ENCODE results near the gene SLC2A13. TPM values are rescaled to one million over a fixed set of nuclear protein-coding genes. Genes with fewer than 3 reads are reported as not detected.

The SLC2A13 gene
- polyA plus RNA-seq, 1 donor (not counting 4 experiments of a cell fraction or from before 2014, with no cell fraction given), result 1.1 TPM

GRCh38 chr12:39804479-39804878 lies 301.4 kb downstream of the SLC2A13 start:
- H3K27me3 ChIP-seq (ENCODE audit: control insufficient read depth, extremely low read depth, insufficient read depth, low read length), result no peaks in the 10 kb centered on the region
- no peak for DNase-seq (ENCODE audit: low read depth, low spot score)
- H3K9me3 ChIP-seq (ENCODE audit: control insufficient read depth, low read depth, low read length), result no peaks in the 10 kb centered on the region
- dilution Hi-C loops (cut with MboI; ENCODE audit: extremely low pct_ligation_motif_present, low sequenced_read_pairs), result no loop called here
- H3K4me2 ChIP-seq (ENCODE audit: control insufficient read depth, extremely low read depth, insufficient read depth, low read depth, low read length), result no peak overlapping the region
- H2AFZ ChIP-seq (ENCODE audit: control insufficient read depth, low read length), result no peak overlapping the region
- H4K20me1 ChIP-seq (ENCODE audit: control insufficient read depth, extremely low read depth, insufficient read depth, low read length), result no peaks in the 10 kb centered on the region
- H3K4me1 ChIP-seq (ENCODE audit: control insufficient read depth, extremely low read depth, insufficient read depth, low read length), result no peaks in the 10 kb centered on the region
- no peak overlapping the region for H3K9ac ChIP-seq (ENCODE audit: control insufficient read depth, extremely low read depth, insufficient read depth, low read length)
- H3K79me2 ChIP-seq (ENCODE audit: control insufficient read depth, insufficient read depth, low read length), result no peaks in the 10 kb centered on the region
- H3K36me3 ChIP-seq (ENCODE audit: control insufficient read depth in 2 of 2, extremely low read depth in 1 of 2, insufficient read depth in 2 of 2, low read length in 2 of 2), result no peaks in the 10 kb centered on the region
- H3K27ac ChIP-seq (ENCODE audit: control insufficient read depth, insufficient read depth, low read length), result no peak overlapping the region
- TF ChIP-seq CTCF (optimal IDR thresholded peaks at IDR 0.05 in 1 of 3, IDR thresholded peaks at IDR 0.05 in 1 of 3, conservative IDR thresholded peaks at IDR 0.05 in 1 of 3; ENCODE audit: extremely low read depth in 1 of 3, insufficient read depth in 2 of 3, low read length in 3 of 3), result no peak
- no peak for TF ChIP-seq EZH2 (IDR thresholded peaks at IDR 0.05; ENCODE audit: low read length)
- H3K4me3 ChIP-seq (ENCODE audit: control insufficient read depth in 2 of 3, extremely low read depth in 1 of 3, insufficient read depth in 2 of 3, low read depth in 1 of 3, low read length in 3 of 3), result no peak overlapping the region
- FAIRE-seq, result no peak
- no peaks in the 10 kb centered on the region for H3K9me1 ChIP-seq (ENCODE audit: control insufficient read depth, extremely low read depth, insufficient read depth, low read length)

GRCh38 chr12:39803151-39803550 lies 302.7 kb downstream of the SLC2A13 start:
- DNase-seq (ENCODE audit: low read depth, low spot score), result no peak
- Histone ChIP-seq H4K20me1 (ENCODE audit: control insufficient read depth, extremely low read depth, insufficient read depth, low read length) (no peaks in the 10 kb centered on the region), H3K4me1 (ENCODE audit: control insufficient read depth, extremely low read depth, insufficient read depth, low read length) (no peaks in the 10 kb centered on the region), H2AFZ (ENCODE audit: control insufficient read depth, low read length) (no peak overlapping the region), H3K27ac (ENCODE audit: control insufficient read depth, insufficient read depth, low read length) (no peak overlapping the region), H3K9ac (ENCODE audit: control insufficient read depth, extremely low read depth, insufficient read depth, low read length) (no peak overlapping the region), H3K9me3 (ENCODE audit: control insufficient read depth, low read depth, low read length) (no peaks in the 10 kb centered on the region), H3K9me1 (ENCODE audit: control insufficient read depth, extremely low read depth, insufficient read depth, low read length) (no peaks in the 10 kb centered on the region), H3K4me3 (ENCODE audit: control insufficient read depth in 2 of 3, extremely low read depth in 1 of 3, insufficient read depth in 2 of 3, low read depth in 1 of 3, low read length in 3 of 3) (no peak overlapping the region), H3K79me2 (ENCODE audit: control insufficient read depth, insufficient read depth, low read length) (no peaks in the 10 kb centered on the region), H3K27me3 (ENCODE audit: control insufficient read depth, extremely low read depth, insufficient read depth, low read length) (no peaks in the 10 kb centered on the region), H3K4me2 (ENCODE audit: control insufficient read depth, extremely low read depth, insufficient read depth, low read depth, low read length) (no peak overlapping the region), H3K36me3 (ENCODE audit: control insufficient read depth in 2 of 2, extremely low read depth in 1 of 2, insufficient read depth in 2 of 2, low read length in 2 of 2) (no peaks in the 10 kb centered on the region)
- FAIRE-seq, result no peak
- TF ChIP-seq EZH2 (IDR thresholded peaks at IDR 0.05; ENCODE audit: low read length), result no peak
- no peak for TF ChIP-seq CTCF (optimal IDR thresholded peaks at IDR 0.05 in 1 of 3, IDR thresholded peaks at IDR 0.05 in 1 of 3, conservative IDR thresholded peaks at IDR 0.05 in 1 of 3; ENCODE audit: extremely low read depth in 1 of 3, insufficient read depth in 2 of 3, low read length in 3 of 3)
- dilution Hi-C loops (cut with MboI; ENCODE audit: extremely low pct_ligation_motif_present, low sequenced_read_pairs), result no loop called here

All from keratinocyte (primary cell).